ENCODE measurements around the gene ADARB2. TPM values are rescaled to one million over a fixed set of nuclear protein-coding genes. Genes with fewer than 3 reads are reported as not detected.

Gene ADARB2
- total and polyA plus RNA-seq, 10 of the 15 experiments (the other 5 are each of a cell fraction or from before 2014, with no cell fraction given) = 0.02 to 4.1 (median 0.76) TPM

DNA sequence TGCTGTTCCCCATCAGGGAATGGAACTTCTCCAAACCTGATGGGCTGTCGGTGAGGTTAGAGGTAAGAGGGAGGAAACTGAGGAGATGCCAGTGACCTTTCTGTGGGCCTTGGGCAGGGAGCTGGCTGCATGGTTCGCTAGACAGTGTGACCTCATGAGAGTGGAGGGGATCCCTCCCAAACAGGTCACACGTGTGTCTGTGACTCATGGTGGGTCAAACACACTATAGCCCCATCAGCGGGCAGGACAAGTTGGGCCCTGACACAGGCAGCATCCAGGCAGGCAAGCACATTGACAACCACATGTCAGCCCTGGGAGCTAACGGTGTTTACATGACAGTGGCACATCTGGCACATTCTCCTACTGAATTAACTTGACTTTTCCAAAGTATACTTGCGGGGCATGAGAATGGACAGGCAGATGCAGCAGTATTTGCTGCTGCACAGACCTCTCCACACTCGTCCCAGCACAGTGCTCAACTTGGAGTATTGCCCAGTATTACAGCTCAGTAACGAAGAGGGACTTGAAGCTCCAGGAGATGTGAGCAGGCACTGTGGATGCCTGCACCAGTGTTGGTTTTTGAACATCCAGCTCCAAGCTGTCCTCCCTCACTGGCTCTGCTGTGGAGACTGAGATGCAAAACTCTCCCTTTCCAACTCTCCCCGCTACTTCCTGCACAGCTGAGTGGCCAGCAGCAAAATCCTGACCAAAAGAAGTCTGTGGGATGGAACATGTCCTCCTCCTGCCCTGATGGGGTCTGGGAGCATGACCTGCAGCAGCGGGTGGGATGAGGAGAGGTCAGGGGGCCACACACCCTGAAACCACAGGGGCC, 481.5 kb downstream of the ADARB2 start:
- FAIRE-seq (no peak), ATAC-seq (no peak), DNase-seq (ENCODE audit: low read depth, low spot score) (no peak)
- H3K4me1 ChIP-seq (ENCODE audit: control insufficient read depth, insufficient read depth, low read length) = no peaks in the 10 kb centered on the region
- POLR2A ChIA-PET = no interaction called here
- no peak overlapping the region for H3K4me3 ChIP-seq
- H3K4me2 ChIP-seq (ENCODE audit: control insufficient read depth, insufficient read depth) = no peak overlapping the region
- no peak overlapping the region for H2AFZ ChIP-seq (ENCODE audit: control insufficient read depth, low read depth, low read length)
- intact Hi-C loops (cut with micrococcal nuclease; ENCODE audit: unreplicated experiment) (no loop called here), in situ Hi-C loops (cut with MboI) (no loop called here)
- no peaks in the 10 kb centered on the region for H4K20me1 ChIP-seq (ENCODE audit: control insufficient read depth, insufficient read depth)
- H3K27me3 ChIP-seq (replicated peaks in 1 of 2; ENCODE audit: control insufficient read depth in 2 of 2, insufficient read depth in 2 of 2, low read length in 1 of 2) = no peaks in the 10 kb centered on the region; a peak in 1 of 4 replicates
- 13% methylated on average over 10 of the region's 10 CpGs for WGBS (ENCODE audit: insufficient coverage, insufficient replicate concordance, low lambda C conversion rate, missing lambda C conversion rate)
- no peaks in the 10 kb centered on the region for H3K36me3 ChIP-seq (ENCODE audit: control insufficient read depth in 2 of 2, insufficient read depth in 2 of 2, low read length in 1 of 2)
- no peak overlapping the region for H3K9ac ChIP-seq (ENCODE audit: control insufficient read depth, insufficient read depth, low read length)
- no peak overlapping the region for H3K27ac ChIP-seq (ENCODE audit: control insufficient read depth, insufficient read depth)
- CTCF ChIA-PET = no interaction called here
- H3K79me2 ChIP-seq (ENCODE audit: control insufficient read depth, insufficient read depth, low read length) = no peaks in the 10 kb centered on the region
- SMC1A ChIA-PET (ENCODE audit: uncharacterized antibody, unreplicated experiment) = no interaction called here
- BruUV-seq (replicated peaks) = no TSS peak
- no peak for TF ChIP-seq KDM1A (IDR thresholded peaks at IDR 0.05; ENCODE audit: borderline replicate concordance)
- TF ChIP-seq, protein P1, sequence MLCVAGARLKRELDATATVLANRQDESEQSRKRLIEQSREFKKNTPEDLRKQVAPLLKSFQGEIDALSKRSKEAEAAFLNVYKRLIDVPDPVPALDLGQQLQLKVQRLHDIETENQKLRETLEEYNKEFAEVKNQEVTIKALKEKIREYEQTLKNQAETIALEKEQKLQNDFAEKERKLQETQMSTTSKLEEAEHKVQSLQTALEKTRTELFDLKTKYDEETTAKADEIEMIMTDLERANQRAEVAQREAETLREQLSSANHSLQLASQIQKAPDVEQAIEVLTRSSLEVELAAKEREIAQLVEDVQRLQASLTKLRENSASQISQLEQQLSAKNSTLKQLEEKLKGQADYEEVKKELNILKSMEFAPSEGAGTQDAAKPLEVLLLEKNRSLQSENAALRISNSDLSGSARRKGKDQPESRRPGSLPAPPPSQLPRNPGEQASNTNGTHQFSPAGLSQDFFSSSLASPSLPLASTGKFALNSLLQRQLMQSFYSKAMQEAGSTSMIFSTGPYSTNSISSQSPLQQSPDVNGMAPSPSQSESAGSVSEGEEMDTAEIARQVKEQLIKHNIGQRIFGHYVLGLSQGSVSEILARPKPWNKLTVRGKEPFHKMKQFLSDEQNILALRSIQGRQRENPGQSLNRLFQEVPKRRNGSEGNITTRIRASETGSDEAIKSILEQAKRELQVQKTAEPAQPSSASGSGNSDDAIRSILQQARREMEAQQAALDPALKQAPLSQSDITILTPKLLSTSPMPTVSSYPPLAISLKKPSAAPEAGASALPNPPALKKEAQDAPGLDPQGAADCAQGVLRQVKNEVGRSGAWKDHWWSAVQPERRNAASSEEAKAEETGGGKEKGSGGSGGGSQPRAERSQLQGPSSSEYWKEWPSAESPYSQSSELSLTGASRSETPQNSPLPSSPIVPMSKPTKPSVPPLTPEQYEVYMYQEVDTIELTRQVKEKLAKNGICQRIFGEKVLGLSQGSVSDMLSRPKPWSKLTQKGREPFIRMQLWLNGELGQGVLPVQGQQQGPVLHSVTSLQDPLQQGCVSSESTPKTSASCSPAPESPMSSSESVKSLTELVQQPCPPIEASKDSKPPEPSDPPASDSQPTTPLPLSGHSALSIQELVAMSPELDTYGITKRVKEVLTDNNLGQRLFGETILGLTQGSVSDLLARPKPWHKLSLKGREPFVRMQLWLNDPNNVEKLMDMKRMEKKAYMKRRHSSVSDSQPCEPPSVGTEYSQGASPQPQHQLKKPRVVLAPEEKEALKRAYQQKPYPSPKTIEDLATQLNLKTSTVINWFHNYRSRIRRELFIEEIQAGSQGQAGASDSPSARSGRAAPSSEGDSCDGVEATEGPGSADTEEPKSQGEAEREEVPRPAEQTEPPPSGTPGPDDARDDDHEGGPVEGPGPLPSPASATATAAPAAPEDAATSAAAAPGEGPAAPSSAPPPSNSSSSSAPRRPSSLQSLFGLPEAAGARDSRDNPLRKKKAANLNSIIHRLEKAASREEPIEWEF (IDR thresholded peaks at IDR 0.05; ENCODE audit: insufficient replicate concordance, low read depth, low read length) = no peak
- TF ChIP-seq, protein P2, sequence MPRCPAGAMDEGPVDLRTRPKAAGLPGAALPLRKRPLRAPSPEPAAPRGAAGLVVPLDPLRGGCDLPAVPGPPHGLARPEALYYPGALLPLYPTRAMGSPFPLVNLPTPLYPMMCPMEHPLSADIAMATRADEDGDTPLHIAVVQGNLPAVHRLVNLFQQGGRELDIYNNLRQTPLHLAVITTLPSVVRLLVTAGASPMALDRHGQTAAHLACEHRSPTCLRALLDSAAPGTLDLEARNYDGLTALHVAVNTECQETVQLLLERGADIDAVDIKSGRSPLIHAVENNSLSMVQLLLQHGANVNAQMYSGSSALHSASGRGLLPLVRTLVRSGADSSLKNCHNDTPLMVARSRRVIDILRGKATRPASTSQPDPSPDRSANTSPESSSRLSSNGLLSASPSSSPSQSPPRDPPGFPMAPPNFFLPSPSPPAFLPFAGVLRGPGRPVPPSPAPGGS (IDR thresholded peaks at IDR 0.05; ENCODE audit: borderline replicate concordance, insufficient read depth, low read depth, low read length, poor library complexity, severe bottlenecking) = no peak
- RAD21 ChIA-PET (ENCODE audit: unreplicated experiment) = no interaction called here
- no peaks in the 10 kb centered on the region for H3K9me3 ChIP-seq (replicated peaks; ENCODE audit: control insufficient read depth, insufficient read depth, low read length)

Data from GM12878 (cell line).